Aorta (tissue), 5 donors: ENCODE measurements around the gene NOD2. TPM values are rescaled to one million over a fixed set of nuclear protein-coding genes. Genes with fewer than 3 reads are reported as not detected.

ENCODE experiments used
- ATAC-seq: fragments of 200-7000 bp; cut with Tn5 transposase; one replicate; pipeline ENCODE4 v1.9.1; 2022; ENCODE audit warnings: moderate library complexity; ENCODE audit not compliant: low FRiP score
- DNase-seq, 2 donors: peaks; one replicate each; pipeline ENCODE4 v3.0.0-alpha.2; 2020
- H3K27ac ChIP-seq, 2 donors: one replicate each; pipeline ENCODE4 v1.5.1; 2013; ENCODE audit warnings: low read length in 2 of 2, mild to moderate bottlenecking in 2 of 2, moderate library complexity in 2 of 2, control low read depth in 1 of 2, inconsistent platforms in 1 of 2, low read depth in 1 of 2
- H3K27me3 ChIP-seq, 2 donors: one replicate each; pipeline ENCODE4 v1.6.1; 2013; ENCODE audit warnings: control low read depth in 1 of 2, low read length in 1 of 2, mild to moderate bottlenecking in 1 of 2, moderate library complexity in 1 of 2; ENCODE audit not compliant: insufficient read depth in 2 of 2, control insufficient read depth in 1 of 2
- H3K36me3 ChIP-seq, 2 donors: one replicate each; pipeline ENCODE4 v1.6.1; 2013; ENCODE audit warnings: control low read depth in 1 of 2, low read length in 1 of 2, mild to moderate bottlenecking in 1 of 2; ENCODE audit not compliant: insufficient read depth in 2 of 2, control insufficient read depth in 1 of 2
- H3K4me1 ChIP-seq, 2 donors: one replicate each; pipeline ENCODE4 v1.6.1; 2013; ENCODE audit warnings: low read length in 2 of 2, control low read depth in 1 of 2, mild to moderate bottlenecking in 1 of 2, moderate library complexity in 1 of 2; ENCODE audit not compliant: insufficient read depth in 2 of 2, control insufficient read depth in 1 of 2
- H3K4me3 ChIP-seq, 2 donors: one replicate each; pipeline ENCODE4 v1.5.1; 2013; ENCODE audit warnings: low read length in 2 of 2, control low read depth in 1 of 2, mild to moderate bottlenecking in 1 of 2
- H3K9me3 ChIP-seq: one replicate; pipeline ENCODE4 v1.6.1; 2013; ENCODE audit warnings: mild to moderate bottlenecking, low read length; ENCODE audit not compliant: control insufficient read depth
- WGBS, 2 donors: extraction: QIAGEN DNeasy Blood & Tissue Kit; methylation state at CpG; one replicate each; pipeline ENCODE4 v1.1.7; 2013; 5-methylcytosine and 5-hydroxymethylcytosine counted together
- intact Hi-C, 2 donors: fragments of 100-400 bp; cut with DNase I; formaldehyde crosslinking; loops; one replicate each; pipeline versions ENCODE4 v1.14.2 to v1.15.0; 2022
- polyA plus RNA-seq, 2 donors: library from polyadenylated mRNA; stranded (reverse); fragments of 200-250 nt; gene quantifications; one replicate each; pipeline ENCODE4 v1.2.3, GENCODE V29; 2013
- total RNA-seq, 2 donors: library from RNA; stranded (reverse); fragmentation: NEBNext Ultra II Directional; extraction: Animal tissue kit (Norgen Biotek cat#: 25700); gene quantifications; one replicate each; pipeline ENCODE4 v1.2.1, GENCODE V29; 2021
- donor health status: healthy with polysubstance abuse.
- donor health status: Bipolar disorder and iron deficiency.
- donor health status: DM: no; HTN: no; CAD: no.
- donor health status: DM: no; HTN: no; CAD: no.
- donor health status: DM: yes; HTN: yes; CAD: no.

The NOD2 gene
- total and polyA plus RNA-seq, 4 donors = 0.31 to 9.3 (median 2.0) TPM

GRCh38 chr16:50674831-50675230 lies 18.6 kb upstream of the NOD2 start:
- WGBS, 2 donors = 93 to 95% methylated on average over 4 of the region's 4 CpGs
- Histone ChIP-seq H3K27me3 (no peaks in the 10 kb centered on the region), H3K27ac (no peak overlapping the region), H3K4me1 (no peaks in the 10 kb centered on the region), H3K36me3 (no peaks in the 10 kb centered on the region), H3K4me3 (no peak overlapping the region), H3K9me3 (peaks cover 3% of the 10 kb centered on the region)
- peak in 1 of 2 donors; percentile 19 for DNase-seq
- intact Hi-C loops = loop anchor here in 1 of 2 donors (10.0 kb wide), 1 partner anchor 130 kb away; no protein-coding TSS in a partner anchor
- ATAC-seq = no peak

GRCh38 chr16:50675686-50676610 lies 17.5 kb upstream of the NOD2 start:
- DNase-seq = peak; percentile 33 to 61
- WGBS, 2 donors = 85 to 86% methylated on average over 23 of the region's 23 CpGs
- no peak overlapping the region for H3K27ac ChIP-seq
- H3K36me3 ChIP-seq = no peaks in the 10 kb centered on the region
- no peaks in the 10 kb centered on the region for H3K27me3 ChIP-seq
- intact Hi-C loops = loop anchor here in 1 of 2 donors (10.0 kb wide), 1 partner anchor 129 kb away; no protein-coding TSS in a partner anchor
- H3K4me3 ChIP-seq = no peak overlapping the region
- ATAC-seq = peak; percentile 21
- H3K9me3 ChIP-seq = peaks cover 3% of the 10 kb centered on the region
- no peaks in the 10 kb centered on the region for H3K4me1 ChIP-seq

GRCh38 chr16:50676684-50677225 lies 16.7 kb upstream of the NOD2 start:
- Histone ChIP-seq H3K9me3 (peaks cover 2% of the 10 kb centered on the region), H3K27ac (no peak overlapping the region), H3K27me3 (no peaks in the 10 kb centered on the region), H3K36me3 (no peaks in the 10 kb centered on the region), H3K4me1 (no peaks in the 10 kb centered on the region), H3K4me3 (no peak overlapping the region)
- 77 to 80% methylated on average over 9 of the region's 9 CpGs for WGBS, 2 donors
- peak in 1 of 2 donors; percentile 45 for DNase-seq
- ATAC-seq = no peak
- intact Hi-C loops = loop anchor here in 1 of 2 donors (10.0 kb wide), 1 partner anchor 128 kb away; no protein-coding TSS in a partner anchor

GRCh38 chr16:50677351-50677750 lies 16.1 kb upstream of the NOD2 start:
- H3K27ac ChIP-seq = no peak overlapping the region
- H3K4me1 ChIP-seq = no peaks in the 10 kb centered on the region
- H3K27me3 ChIP-seq = no peaks in the 10 kb centered on the region
- intact Hi-C loops = loop anchor here in 1 of 2 donors (10.0 kb wide), 1 partner anchor 127 kb away; no protein-coding TSS in a partner anchor
- no peak overlapping the region for H3K4me3 ChIP-seq
- 74% methylated on average over 7 of the region's 7 CpGs for WGBS, 2 donors
- ATAC-seq (no peak), DNase-seq (peak; percentile 35 to 55)
- H3K9me3 ChIP-seq = no peaks in the 10 kb centered on the region
- no peaks in the 10 kb centered on the region for H3K36me3 ChIP-seq

- intact Hi-C loops = loop anchor here in 1 of 2 donors (10.0 kb wide), 1 partner anchor 126 kb away; no protein-coding TSS in a partner anchor
- ATAC-seq = no peak
- 74 to 76% methylated on average over 3 of the region's 3 CpGs for WGBS, 2 donors
Measured at GRCh38 chr16:50678531-50678930, 14.9 kb upstream of the NOD2 start.

GRCh38 chr16:50679266-50679665 lies 14.1 kb upstream of the NOD2 start:
- intact Hi-C loops = loop anchor here in 1 of 2 donors (10.0 kb wide), 1 partner anchor 126 kb away; no protein-coding TSS in a partner anchor
- Histone ChIP-seq H3K36me3 (no peaks in the 10 kb centered on the region), H3K4me3 (no peak overlapping the region), H3K9me3 (no peaks in the 10 kb centered on the region), H3K27me3 (no peaks in the 10 kb centered on the region), H3K27ac (no peak overlapping the region), H3K4me1 (no peaks in the 10 kb centered on the region)
- ATAC-seq (no peak), DNase-seq (peak in 1 of 2 donors; percentile 43)
- WGBS, 2 donors = 86 to 88% methylated on average over 14 of the region's 14 CpGs

More at GRCh38 chr16:50678531-50678930, 14.9 kb upstream of the NOD2 start:
- H3K4me1 ChIP-seq = no peaks in the 10 kb centered on the region
- H3K36me3 ChIP-seq = no peaks in the 10 kb centered on the region
- peak; percentile 4 for DNase-seq
- H3K4me3 ChIP-seq = no peak overlapping the region
- H3K27ac ChIP-seq = no peak overlapping the region
- no peaks in the 10 kb centered on the region for H3K27me3 ChIP-seq
- H3K9me3 ChIP-seq = no peaks in the 10 kb centered on the region

- no peak overlapping the region for H3K4me3 ChIP-seq
- no peak overlapping the region for H3K27ac ChIP-seq
- peak in 1 of 2 donors; percentile 25 for DNase-seq
- 73 to 85% methylated on average over 6 of the region's 6 CpGs for WGBS, 2 donors
- intact Hi-C loops = loop anchor here in 1 of 2 donors (10.0 kb wide), 1 partner anchor 125 kb away; no protein-coding TSS in a partner anchor
- no peaks in the 10 kb centered on the region for H3K27me3 ChIP-seq
- no peaks in the 10 kb centered on the region for H3K9me3 ChIP-seq
- H3K4me1 ChIP-seq = no peaks in the 10 kb centered on the region
- H3K36me3 ChIP-seq = no peaks in the 10 kb centered on the region
- ATAC-seq = no peak
Measured at GRCh38 chr16:50679676-50680555, 13.5 kb upstream of the NOD2 start.

GRCh38 chr16:50680556-50680893 lies 12.9 kb upstream of the NOD2 start:
- intact Hi-C loops = no loop called here
- no peaks in the 10 kb centered on the region for H3K4me1 ChIP-seq
- ATAC-seq (no peak), DNase-seq (peak in 1 of 2 donors; percentile 16)
- H3K36me3 ChIP-seq = no peaks in the 10 kb centered on the region
- H3K27me3 ChIP-seq = no peaks in the 10 kb centered on the region
- H3K4me3 ChIP-seq = no peak overlapping the region
- H3K27ac ChIP-seq = no peak overlapping the region
- no peaks in the 10 kb centered on the region for H3K9me3 ChIP-seq
- WGBS, 2 donors = 90 to 92% methylated on average over 3 of the region's 3 CpGs
